ENCODE measurements around the gene C12orf57. TPM values are rescaled to one million over a fixed set of nuclear protein-coding genes. Genes with fewer than 3 reads are reported as not detected.

C12orf57 gene
- total and polyA plus RNA-seq, 8 donors = 86.8 to 314 (median 105) TPM

DNA sequence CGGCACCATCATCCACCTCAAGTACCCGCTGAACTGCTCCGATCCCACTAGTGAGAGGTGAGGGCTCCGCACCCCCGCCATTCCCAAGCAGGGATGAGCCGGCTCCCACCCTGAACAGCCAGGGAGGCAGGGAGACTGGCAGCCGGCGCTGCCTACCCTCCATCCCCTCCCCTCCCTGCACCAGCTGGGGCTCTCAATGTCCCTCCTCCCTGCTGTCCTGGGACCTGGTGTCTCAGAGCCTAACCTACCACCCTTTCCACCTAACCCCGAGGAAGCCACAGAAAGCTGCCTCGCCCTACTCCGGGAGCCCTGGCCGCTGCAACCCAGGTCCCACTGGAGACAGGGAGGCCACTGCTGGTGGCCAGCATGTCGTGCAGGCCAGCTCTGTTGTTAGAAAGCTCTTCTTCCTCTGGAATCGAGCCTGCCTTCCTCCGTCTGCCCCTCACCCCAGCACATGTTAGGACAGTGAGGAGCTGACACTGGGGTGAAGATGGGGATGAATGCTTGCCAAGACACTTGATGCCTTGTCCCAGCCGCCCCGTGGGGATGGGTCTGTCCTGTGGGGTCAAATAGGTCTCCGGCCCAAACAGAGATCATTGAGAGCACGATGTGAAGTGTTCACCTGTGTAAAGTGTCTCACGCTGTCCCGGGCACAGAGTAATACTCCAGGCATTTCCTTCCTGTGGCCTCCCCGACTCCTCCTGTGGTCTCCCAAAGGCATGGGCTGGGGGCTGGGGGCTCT is 8.5 kb downstream of the C12orf57 start:
- FAIRE-seq (no peak), ATAC-seq (no peak)
- intact Hi-C loops (cut with DNase I) = no loop called here

DNA sequence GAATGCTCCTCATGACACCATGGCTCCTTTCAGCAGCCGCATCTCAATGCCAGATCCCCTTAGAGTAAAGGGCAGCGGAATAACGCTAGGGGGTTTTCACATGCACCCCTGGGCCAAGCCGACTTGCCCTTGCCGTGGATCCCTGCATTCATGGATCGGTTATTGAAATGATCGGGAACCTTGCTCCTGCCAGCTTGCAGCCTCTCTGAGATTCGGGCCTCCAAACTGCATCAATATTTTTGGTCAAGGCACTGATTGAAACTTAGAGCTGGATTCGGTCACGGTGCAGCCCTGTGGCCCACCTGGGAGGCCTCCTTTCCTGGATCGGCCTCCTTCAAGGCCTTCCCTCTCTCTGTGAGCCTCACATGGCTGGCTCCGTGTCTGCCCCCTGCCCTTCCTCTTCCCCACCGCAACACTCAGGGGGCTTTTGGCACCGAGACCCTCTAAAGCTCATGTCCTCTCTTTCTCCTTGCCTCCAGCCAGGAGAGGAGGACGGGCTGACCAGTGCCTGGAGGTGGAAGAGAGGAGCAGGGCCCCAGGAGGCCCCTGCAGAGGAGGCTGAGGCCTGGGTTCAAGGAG is 9.1 kb downstream of the C12orf57 start:
- FAIRE-seq (no peak), DNase-seq (peak in 3 of 6 donors; percentile 10 to 39 (median 30)), ATAC-seq (no peak)
- intact Hi-C loops (cut with DNase I) = no loop called here
- 88 to 90% methylated on average over 15 of the region's 15 CpGs for WGBS, 2 donors
- Histone ChIP-seq H3K27me3 (no peaks in the 10 kb centered on the region), H3K4me3 (peak overlapping the region in 1 of 4 donors; percentile 38), H3K4me1 (peaks cover 0 to 3% (median 0%) of the 10 kb centered on the region in 3 donors), H3K36me3 (no peaks in the 10 kb centered on the region), H3K9me3 (no peaks in the 10 kb centered on the region), H3K27ac (peak overlapping the region in 2 of 4 donors; percentile 5 to 52)
- TF ChIP-seq, protein P1, sequence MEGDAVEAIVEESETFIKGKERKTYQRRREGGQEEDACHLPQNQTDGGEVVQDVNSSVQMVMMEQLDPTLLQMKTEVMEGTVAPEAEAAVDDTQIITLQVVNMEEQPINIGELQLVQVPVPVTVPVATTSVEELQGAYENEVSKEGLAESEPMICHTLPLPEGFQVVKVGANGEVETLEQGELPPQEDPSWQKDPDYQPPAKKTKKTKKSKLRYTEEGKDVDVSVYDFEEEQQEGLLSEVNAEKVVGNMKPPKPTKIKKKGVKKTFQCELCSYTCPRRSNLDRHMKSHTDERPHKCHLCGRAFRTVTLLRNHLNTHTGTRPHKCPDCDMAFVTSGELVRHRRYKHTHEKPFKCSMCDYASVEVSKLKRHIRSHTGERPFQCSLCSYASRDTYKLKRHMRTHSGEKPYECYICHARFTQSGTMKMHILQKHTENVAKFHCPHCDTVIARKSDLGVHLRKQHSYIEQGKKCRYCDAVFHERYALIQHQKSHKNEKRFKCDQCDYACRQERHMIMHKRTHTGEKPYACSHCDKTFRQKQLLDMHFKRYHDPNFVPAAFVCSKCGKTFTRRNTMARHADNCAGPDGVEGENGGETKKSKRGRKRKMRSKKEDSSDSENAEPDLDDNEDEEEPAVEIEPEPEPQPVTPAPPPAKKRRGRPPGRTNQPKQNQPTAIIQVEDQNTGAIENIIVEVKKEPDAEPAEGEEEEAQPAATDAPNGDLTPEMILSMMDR (IDR thresholded peaks at IDR 0.05) = no peak

More for the DNA sequence above, 8.5 kb downstream of the C12orf57 start:
- Histone ChIP-seq H3K36me3 (no peaks in the 10 kb centered on the region), H3K4me3 (peak overlapping the region in 1 of 4 donors; percentile 38), H3K4me1 (peaks cover 0 to 3% (median 0%) of the 10 kb centered on the region in 3 donors), H3K27me3 (no peaks in the 10 kb centered on the region), H3K9me3 (no peaks in the 10 kb centered on the region), H3K27ac (peak overlapping the region in 2 of 4 donors; percentile 17 to 53)
- TF ChIP-seq, protein P1 (IDR thresholded peaks at IDR 0.05) = no peak
- 82 to 84% methylated on average over 21 to 22 of the region's 22 CpGs for WGBS, 2 donors
- DNase-seq = peak in 4 of 6 donors; percentile 18 to 67 (median 31)

DNA sequence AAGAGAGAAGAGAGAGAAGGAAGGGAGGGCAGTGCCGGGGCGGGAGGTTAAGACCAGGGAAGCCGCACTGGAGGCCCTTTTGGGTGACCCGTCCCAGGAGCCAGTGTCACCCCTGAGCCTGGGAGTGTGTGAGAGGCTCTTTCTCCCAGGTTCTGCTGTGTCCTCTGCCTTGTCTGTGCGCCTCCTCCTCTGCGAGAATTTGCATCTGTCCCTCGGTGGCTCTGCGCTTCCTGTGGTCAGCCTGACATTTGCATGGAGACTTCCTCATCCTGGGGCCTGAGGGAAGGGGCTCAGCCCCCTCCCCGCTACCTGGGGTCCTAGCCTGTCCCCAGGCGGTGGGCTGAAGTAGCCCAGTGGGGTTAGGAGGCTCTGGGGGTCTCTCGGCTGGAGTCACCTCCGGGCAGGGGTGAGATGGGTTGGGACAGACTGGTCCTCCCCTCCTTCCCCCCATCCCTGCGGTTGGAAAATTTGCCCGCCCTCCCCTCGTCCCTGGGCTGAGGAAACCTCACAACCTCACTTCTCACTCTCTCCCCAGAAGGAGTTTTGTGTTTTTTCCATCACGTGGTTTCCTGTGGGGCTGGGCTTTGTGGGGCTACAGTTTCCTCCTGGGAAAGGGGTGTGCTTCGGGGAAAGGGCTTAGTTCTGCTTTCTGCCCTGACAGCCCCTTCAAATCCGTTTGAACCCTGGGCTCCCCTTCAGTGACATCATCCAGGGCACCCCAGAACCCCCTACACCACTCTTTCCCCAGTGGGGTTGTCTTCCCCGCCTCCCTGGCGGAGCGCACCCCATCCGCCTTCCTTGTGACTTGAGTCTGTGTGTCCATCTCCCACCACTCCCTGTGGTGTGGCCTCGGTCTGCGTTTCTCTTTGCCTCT is 9.9 kb downstream of the C12orf57 start:
- H3K27ac ChIP-seq = peak overlapping the region in 2 of 4 donors; percentile 47 to 52
- intact Hi-C loops (cut with DNase I) = no loop called here

DNA sequence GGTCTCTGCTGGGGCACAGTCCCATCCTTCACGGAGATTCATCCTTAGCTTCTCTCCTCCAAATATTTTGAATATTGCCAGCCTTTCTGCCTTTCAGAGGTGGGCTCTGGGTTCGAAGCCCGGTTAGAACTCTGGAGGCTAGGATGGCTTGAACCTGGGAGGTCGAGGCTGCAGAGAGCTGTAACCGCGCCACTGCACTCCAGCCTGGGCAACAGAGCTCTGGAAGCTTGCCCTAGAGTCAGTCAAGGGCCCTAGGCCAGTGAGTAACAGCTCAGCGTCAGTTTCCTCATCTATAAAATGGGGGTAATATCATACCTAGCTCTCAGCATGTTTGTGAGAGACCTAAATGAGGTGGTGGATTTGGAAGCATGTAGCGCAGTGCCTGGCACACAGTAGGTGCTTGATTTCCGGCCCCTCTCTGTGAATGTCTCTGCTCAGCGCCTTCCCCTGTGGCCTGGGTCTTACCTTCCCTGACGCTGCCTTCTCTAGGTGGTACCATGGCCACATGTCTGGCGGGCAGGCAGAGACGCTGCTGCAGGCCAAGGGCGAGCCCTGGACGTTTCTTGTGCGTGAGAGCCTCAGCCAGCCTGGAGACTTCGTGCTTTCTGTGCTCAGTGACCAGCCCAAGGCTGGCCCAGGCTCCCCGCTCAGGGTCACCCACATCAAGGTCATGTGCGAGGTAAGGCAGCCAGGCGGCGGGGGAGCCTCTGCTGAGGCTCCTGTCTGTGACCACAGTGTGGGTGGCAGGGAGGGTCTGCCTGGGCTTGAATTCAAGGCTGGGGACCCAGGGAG is 10.7 kb downstream of the C12orf57 start:
- Histone ChIP-seq H3K4me1 (peaks cover 0 to under 1% (median 0%) of the 10 kb centered on the region in 3 donors), H3K36me3 (no peaks in the 10 kb centered on the region), H3K27me3 (no peaks in the 10 kb centered on the region), H3K4me3 (no peak overlapping the region), H3K9me3 (no peaks in the 10 kb centered on the region), H3K27ac (peak overlapping the region in 2 of 4 donors; percentile 8 to 47)
- TF ChIP-seq, protein P1 (IDR thresholded peaks at IDR 0.05) = no peak
- ATAC-seq = no peak
- peak in 2 of 6 donors; percentile 12 to 39 for DNase-seq
- intact Hi-C loops (cut with DNase I) = no loop called here
- 80% methylated on average over 21 of the region's 21 CpGs for WGBS, 2 donors
- no peak for FAIRE-seq

More for the DNA sequence above, 9.9 kb downstream of the C12orf57 start:
- H3K4me3 ChIP-seq = peak overlapping the region in 1 of 4 donors; percentile 38
- H3K9me3 ChIP-seq = no peaks in the 10 kb centered on the region
- H3K27me3 ChIP-seq = no peaks in the 10 kb centered on the region
- H3K36me3 ChIP-seq = no peaks in the 10 kb centered on the region
- TF ChIP-seq, protein P1 (IDR thresholded peaks at IDR 0.05) = no peak
- peaks cover 0 to 3% (median 0%) of the 10 kb centered on the region in 3 donors for H3K4me1 ChIP-seq
- FAIRE-seq = no peak
- WGBS, 2 donors = 79 to 81% methylated on average over 24 of the region's 24 CpGs
- peak in 3 of 4 donors; percentile 33 to 65 (median 48) for ATAC-seq
- DNase-seq = peak in 4 of 6 donors; percentile 23 to 63 (median 46)
